NB4 (cell line): ENCODE data around the gene MACROD2.

Source experiments
- CTCF ChIP-seq: IDR thresholded peaks from one replicate; pipeline ENCODE4 v1.5.1; 2012; ENCODE audit warnings: low read depth, low read length
- MYC ChIP-seq: IDR thresholded peaks from 2 replicates; pipeline ENCODE4 v1.6.1; 2011; ENCODE audit warnings: low read depth, low read length
- POLR2A ChIP-seq: IDR thresholded peaks from 2 replicates; pipeline ENCODE4 v1.6.1; 2011; ENCODE audit warnings: mild to moderate bottlenecking; ENCODE audit not compliant: insufficient read length; ENCODE audit errors: extremely low read depth

GRCh38 chr20:14759979-14760378, 764.7 kb downstream of the MACROD2 start:
- TF ChIP-seq POLR2A (no peak), MYC (no peak), CTCF (no peak)
